Gastrocnemius medialis (tissue), 4 donors: ENCODE results near the gene MAML3. TPM values are rescaled to one million over a fixed set of nuclear protein-coding genes. Genes with fewer than 3 reads are reported as not detected.

ENCODE experiments used
- ATAC-seq, 2 donors: fragments of 150-250 bp; one replicate each; pipeline ENCODE4 v1.9.1; 2016
- DNase-seq, 2 donors: peaks; one replicate each; pipeline ENCODE4 v3.0.0-alpha.2; 2019
- H3K27ac ChIP-seq, 4 donors: fragments of 200-600 bp; sonication (generic); 1 replicate in 1 of 4; 2 replicates in 3 of 4; pipeline ENCODE4 v1.5.1; 2016 to 2018; ENCODE audit warnings: mild to moderate bottlenecking in 2 of 4, moderate library complexity in 1 of 4
- H3K27me3 ChIP-seq, 3 donors: fragments of 200-600 bp; sonication (generic) in 2 of 3; 1 replicate in 1 of 3; 2 replicates in 2 of 3; pipeline versions ENCODE4 v1.5.1 to v1.6.0; 2016 to 2019; ENCODE audit warnings: mild to moderate bottlenecking in 1 of 3, moderate library complexity in 1 of 3
- H3K36me3 ChIP-seq, 2 donors: fragments of 200-600 bp; sonication (generic) in 1 of 2; one replicate each; pipeline ENCODE4 v1.5.1; 2017 to 2018
- H3K4me1 ChIP-seq, 2 donors: fragments of 200-600 bp; sonication (generic) in 1 of 2; one replicate each; pipeline ENCODE4 v1.5.1; 2016 to 2017; ENCODE audit warnings: mild to moderate bottlenecking in 2 of 2
- H3K4me3 ChIP-seq, 4 donors: fragments of 200-600 bp; sonication (generic) in 3 of 4; 1 replicate in 1 of 4; 2 replicates in 3 of 4; pipeline ENCODE4 v1.5.1; 2016 to 2019; ENCODE audit warnings: mild to moderate bottlenecking in 2 of 4
- H3K9me3 ChIP-seq, 3 donors: fragments of 200-600 bp; sonication (generic) in 2 of 3; 1 replicate in 1 of 3; 2 replicates in 2 of 3; pipeline ENCODE4 v1.5.1; 2016 to 2019
- CTCF ChIP-seq, 5 experiments: fragments of 450-650 bp in 3 of 5; fragments of 200-600 bp in 2 of 5; sonication (generic) in 2 of 5; IDR thresholded peaks in 4 of 5; conservative IDR thresholded peaks in 1 of 5; 1 replicate in 4 of 5; 2 replicates in 1 of 5; pipeline ENCODE4 v1.5.1; 2016 to 2019; ENCODE audit warnings: antibody characterized with exemption in 5 of 5, mild to moderate bottlenecking in 3 of 5, moderate library complexity in 3 of 5
- POLR2A ChIP-seq, 2 donors: fragments of 450-650 bp; IDR thresholded peaks; one replicate each; pipeline ENCODE4 v1.6.1; 2017; ENCODE audit warnings: antibody characterized with exemption in 2 of 2, mild to moderate bottlenecking in 2 of 2, moderate library complexity in 2 of 2
- in situ Hi-C, 4 donors: fragments of 200-750 bp; cut with MboI; loops; one replicate each; pipeline versions ENCODE4 v1.15.0 to v1.8.0; 2017; ENCODE audit warnings: low sequenced_read_pairs in 4 of 4
- intact Hi-C: fragments of 100-400 bp; cut with DNase I; formaldehyde crosslinking; loops from one replicate; pipeline ENCODE4 v1.15.1; 2023; ENCODE audit warnings: low total_unique reads
- total RNA-seq, 4 donors: library from RNA; depleted of rRNA; stranded (reverse); fragments of >200 nt; gene quantifications; one replicate each; pipeline versions ENCODE4 v1.1.0 to v1.2.3, GENCODE V29; 2016

The MAML3 gene
- total RNA-seq, 4 donors from 2014 or later, result 0.98 to 1.5 (median 1.4) TPM

- no peaks in the 10 kb centered on the region for H3K4me1 ChIP-seq
- intact Hi-C loops (no loop called here), in situ Hi-C loops (no loop called here)
- DNase-seq, result no peak
- no peak for ATAC-seq
- H3K27me3 ChIP-seq, result no peaks in the 10 kb centered on the region
- TF ChIP-seq POLR2A (IDR thresholded peaks at IDR 0.05) (no peak), CTCF (IDR thresholded peaks at IDR 0.05 in 4 of 5, conservative IDR thresholded peaks at IDR 0.05 in 1 of 5) (no peak)
- H3K27ac ChIP-seq, result no peak overlapping the region
- no peaks in the 10 kb centered on the region for H3K9me3 ChIP-seq
- no peaks in the 10 kb centered on the region for H3K36me3 ChIP-seq
- H3K4me3 ChIP-seq, result no peak overlapping the region
Measured at GRCh38 chr4:139843641-139844040, 310.3 kb downstream of the MAML3 start.

- H3K27me3 ChIP-seq, result no peaks in the 10 kb centered on the region
- DNase-seq (no peak), ATAC-seq (no peak)
- intact Hi-C loops (no loop called here), in situ Hi-C loops (no loop called here)
- no peak overlapping the region for H3K4me3 ChIP-seq
- no peaks in the 10 kb centered on the region for H3K4me1 ChIP-seq
- H3K27ac ChIP-seq, result no peak overlapping the region
- H3K9me3 ChIP-seq, result no peaks in the 10 kb centered on the region
- no peak for TF ChIP-seq POLR2A (IDR thresholded peaks at IDR 0.05)
- no peaks in the 10 kb centered on the region for H3K36me3 ChIP-seq
Measured at GRCh38 chr4:139841464-139842195, 312.4 kb downstream of the MAML3 start.

DNA sequence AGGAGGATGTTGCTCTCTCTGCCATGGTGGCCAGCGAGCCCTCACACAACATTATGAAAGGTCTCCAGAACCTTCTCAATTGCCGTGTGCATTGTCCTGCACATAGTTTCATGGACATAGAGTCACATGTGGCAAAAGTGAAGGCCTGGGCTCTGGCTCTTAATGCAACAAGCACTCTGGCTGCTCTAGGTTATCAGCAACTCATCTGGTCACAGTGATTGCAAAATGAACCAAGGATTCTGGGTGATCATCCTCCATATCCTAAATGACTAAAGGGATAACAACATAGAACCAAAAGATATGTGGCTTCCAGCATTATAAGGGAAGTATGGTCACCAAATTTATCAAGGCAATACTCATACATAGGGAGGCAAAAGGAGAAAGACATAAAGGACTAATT is 313.2 kb downstream of the MAML3 start:
- TF ChIP-seq POLR2A (IDR thresholded peaks at IDR 0.05) (no peak), CTCF (IDR thresholded peaks at IDR 0.05 in 4 of 5, conservative IDR thresholded peaks at IDR 0.05 in 1 of 5) (no peak)
- intact Hi-C loops, result no loop called here
- Histone ChIP-seq H3K4me3 (no peak overlapping the region), H3K27me3 (no peaks in the 10 kb centered on the region), H3K27ac (no peak overlapping the region), H3K9me3 (no peaks in the 10 kb centered on the region), H3K4me1 (no peaks in the 10 kb centered on the region), H3K36me3 (no peaks in the 10 kb centered on the region)
- DNase-seq, result no peak
- in situ Hi-C loops, result no loop called here
- ATAC-seq, result no peak

DNA sequence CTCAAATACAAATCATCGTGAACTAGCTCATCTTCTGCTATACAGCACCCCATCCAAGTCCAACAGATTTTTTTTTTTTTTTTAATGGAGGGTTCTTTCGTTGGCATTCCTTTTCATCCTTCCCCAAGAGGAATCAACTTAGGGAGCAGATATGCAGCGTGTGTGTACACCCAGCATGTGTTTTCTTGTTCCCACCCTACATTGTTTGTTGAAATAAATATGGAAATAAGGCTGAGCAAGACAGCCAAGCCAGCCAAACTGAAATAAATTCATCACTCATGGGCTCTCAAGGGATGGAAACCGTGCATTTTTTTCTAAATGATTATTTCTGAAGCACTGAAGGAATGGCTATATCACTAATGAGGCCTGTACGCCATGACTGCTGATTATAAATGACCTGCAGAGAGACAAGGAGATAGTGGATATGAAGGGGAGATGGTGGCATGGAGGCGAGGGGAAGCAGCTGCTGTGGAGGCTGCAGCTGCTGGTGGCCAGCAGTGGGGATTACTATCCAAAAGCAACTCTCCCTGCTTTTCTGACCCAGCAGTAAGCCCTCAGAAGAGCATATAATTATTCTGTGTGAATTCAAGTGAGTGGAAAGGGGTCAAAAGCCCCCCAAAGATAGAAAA is 314.5 kb downstream of the MAML3 start:
- Histone ChIP-seq H3K4me1 (no peaks in the 10 kb centered on the region), H3K27me3 (no peaks in the 10 kb centered on the region), H3K27ac (no peak overlapping the region), H3K36me3 (no peaks in the 10 kb centered on the region), H3K9me3 (no peaks in the 10 kb centered on the region), H3K4me3 (no peak overlapping the region)
- no peak for ATAC-seq
- DNase-seq, result no peak
- in situ Hi-C loops (no loop called here), intact Hi-C loops (no loop called here)
- no peak for TF ChIP-seq POLR2A (IDR thresholded peaks at IDR 0.05)

DNA sequence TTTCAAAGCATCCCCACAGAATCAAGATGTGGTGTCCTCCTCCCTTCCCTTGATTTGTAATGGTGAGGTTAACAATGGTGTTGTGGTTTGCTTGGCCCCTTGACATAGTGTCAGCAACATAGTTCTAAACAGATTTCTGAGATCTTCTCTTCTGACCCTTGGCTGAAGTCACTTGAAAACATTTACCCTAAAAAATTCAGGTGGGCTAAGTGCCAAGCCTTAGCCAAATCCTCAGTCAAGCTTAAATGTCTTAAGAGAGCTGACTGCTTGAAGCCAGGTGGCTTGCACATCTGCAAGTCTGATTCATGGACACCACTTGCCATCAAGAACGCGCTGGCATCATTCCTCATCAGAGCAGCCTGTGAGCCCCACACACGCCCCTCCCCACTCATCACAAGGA is 315.2 kb downstream of the MAML3 start:
- in situ Hi-C loops, result no loop called here

More for the DNA sequence above, 315.2 kb downstream of the MAML3 start:
- H3K27ac ChIP-seq, result no peak overlapping the region
- no peak overlapping the region for H3K4me3 ChIP-seq
- no peak for ATAC-seq
- no peaks in the 10 kb centered on the region for H3K27me3 ChIP-seq
- no peaks in the 10 kb centered on the region for H3K9me3 ChIP-seq
- H3K36me3 ChIP-seq, result no peaks in the 10 kb centered on the region
- intact Hi-C loops, result no loop called here
- TF ChIP-seq CTCF (IDR thresholded peaks at IDR 0.05 in 4 of 5, conservative IDR thresholded peaks at IDR 0.05 in 1 of 5), result no peak
- no peak for TF ChIP-seq POLR2A (IDR thresholded peaks at IDR 0.05)
- H3K4me1 ChIP-seq, result no peaks in the 10 kb centered on the region
- no peak for DNase-seq
